ENCODE results near the gene DPYD.

Gene DPYD

DNA sequence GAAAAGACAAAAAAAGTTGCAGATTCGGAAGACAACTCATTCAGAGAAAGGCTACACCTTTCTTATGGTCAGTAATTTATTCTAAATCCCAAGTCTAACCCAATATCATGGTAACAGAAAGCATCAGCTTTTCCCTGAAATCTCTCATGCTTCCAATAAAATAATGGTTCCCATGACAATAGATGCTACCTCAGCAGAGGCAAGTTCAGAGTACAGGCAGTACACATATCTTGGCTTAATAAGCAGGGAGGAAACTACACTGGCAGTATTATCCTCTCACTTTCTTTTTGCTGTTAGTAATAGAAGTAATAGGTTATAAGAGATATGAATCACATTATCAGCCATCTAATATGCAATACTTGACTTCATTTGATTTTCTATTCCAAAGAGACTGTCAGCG lies 137.1 kb downstream of the DPYD start:
- DNase-seq (ENCODE audit: low spot score), result no peak

- no peak for DNase-seq (ENCODE audit: low spot score)
These were observed 139.0 kb downstream of the DPYD start for GRCh38 chr1:97781762-97782337.

GRCh38 chr1:97780884-97781283 lies 139.9 kb downstream of the DPYD start:
- no peak for DNase-seq (ENCODE audit: low spot score)

DNA sequence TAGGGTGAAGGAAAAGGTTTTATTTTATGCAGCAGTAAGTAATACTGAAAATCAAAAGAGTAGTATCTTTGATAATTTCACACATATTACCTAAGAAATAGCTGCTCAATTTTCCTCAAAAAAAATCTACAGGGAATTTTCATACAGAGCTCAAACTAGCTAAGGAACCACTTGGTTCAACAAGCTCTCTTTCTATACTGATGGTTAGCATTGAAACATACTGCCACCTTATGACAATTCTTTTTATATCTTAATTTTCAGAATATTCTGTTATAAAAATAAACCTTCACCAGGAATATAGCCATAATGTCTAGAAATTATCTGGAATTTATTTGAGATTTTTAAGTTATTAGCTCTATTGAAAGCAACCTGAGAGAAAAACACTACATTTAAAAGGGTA lies 142.1 kb downstream of the DPYD start:
- no peak for DNase-seq (ENCODE audit: low spot score)

DNA sequence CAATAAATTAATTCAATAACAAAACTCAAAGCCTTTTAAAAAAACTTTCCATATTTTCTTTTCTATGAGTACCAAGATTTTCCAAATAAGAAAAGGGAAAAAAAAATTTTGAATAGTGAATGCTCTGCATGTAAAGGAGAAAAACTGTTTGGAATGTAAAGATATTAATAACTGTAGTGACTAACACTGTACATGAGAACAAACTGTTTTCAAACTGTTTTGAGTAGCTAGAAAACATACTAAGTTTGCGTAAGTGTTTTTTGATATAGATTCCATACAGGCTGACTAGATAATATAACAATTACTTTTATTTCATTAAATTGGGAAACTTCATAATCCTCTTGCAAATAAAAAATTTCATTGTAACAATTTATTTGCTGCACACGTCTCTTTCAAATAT lies 150.5 kb downstream of the DPYD start:
- no peak for DNase-seq (ENCODE audit: low spot score)

DNA sequence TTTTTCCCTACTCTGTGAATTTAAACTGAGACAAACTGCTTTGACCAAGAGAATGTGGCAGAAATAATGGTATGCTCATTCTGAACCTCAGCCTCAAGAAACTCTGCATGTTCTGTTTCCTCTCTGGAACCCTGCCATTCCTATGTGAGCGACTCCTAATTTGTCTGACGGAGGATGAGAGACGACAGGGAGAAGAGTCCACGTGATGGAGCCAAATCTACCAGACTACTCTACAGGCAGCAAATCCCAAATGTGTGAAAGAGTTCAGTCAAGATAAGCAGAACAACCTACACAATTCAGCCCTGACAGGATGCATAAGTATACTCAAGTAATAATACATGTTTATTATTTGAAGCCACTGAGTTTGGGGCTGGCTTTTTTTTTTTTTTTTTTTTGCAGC lies 153.5 kb downstream of the DPYD start:
- DNase-seq (ENCODE audit: low spot score), result no peak

- DNase-seq (ENCODE audit: low spot score), result no peak
These were observed 155.8 kb downstream of the DPYD start for GRCh38 chr1:97764991-97765390.

GRCh38 chr1:97761637-97762036 lies 159.2 kb downstream of the DPYD start:
- no peak for DNase-seq (ENCODE audit: low spot score)

DNA sequence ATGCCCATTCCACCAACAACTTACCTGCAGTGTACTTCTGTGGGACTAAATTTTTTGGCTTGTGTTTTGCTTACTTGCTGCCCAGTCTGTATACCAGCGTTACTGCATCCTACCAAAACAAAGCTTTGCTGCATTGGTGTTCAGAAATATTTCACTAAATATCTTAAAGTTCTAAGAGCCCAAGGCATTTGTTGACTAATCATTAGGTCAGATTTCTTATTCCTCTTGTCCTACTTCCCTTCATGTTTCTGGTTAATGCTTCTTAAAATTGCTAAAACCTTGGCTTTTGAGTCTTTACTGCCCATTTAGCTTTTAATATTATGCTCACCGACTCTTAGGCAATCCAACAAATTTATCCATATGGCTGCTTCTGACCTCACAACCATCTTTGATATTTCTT lies 161.8 kb downstream of the DPYD start:
- DNase-seq (ENCODE audit: low spot score), result no peak

DNA sequence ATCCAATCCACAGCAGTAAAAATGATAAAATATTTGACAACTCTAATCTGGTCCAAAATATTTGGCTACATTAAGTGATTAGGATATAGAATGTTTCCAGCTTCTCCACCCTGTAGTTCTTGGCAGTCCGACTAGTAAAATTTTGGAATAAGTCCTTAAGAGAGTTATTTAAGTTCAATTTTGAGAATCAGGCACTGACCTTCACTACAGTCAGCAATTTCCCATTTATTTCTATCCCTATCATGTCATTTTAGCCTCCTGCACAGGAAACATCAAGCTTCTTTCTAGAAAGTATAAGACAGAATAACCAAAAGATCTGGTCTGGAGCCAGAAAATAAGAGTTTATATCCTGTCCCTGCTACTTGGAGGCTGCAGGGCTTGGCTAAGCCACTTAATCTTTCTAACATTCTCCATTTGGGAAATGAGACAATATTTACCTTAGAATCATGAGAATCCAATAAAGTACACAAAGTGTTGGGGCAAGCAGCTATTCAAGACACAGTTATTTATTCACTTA lies 162.2 kb downstream of the DPYD start:
- no peak for DNase-seq (ENCODE audit: low spot score)

- no peak for DNase-seq (ENCODE audit: low spot score)
These were observed 174.9 kb downstream of the DPYD start for GRCh38 chr1:97745912-97746311.

- no peak for DNase-seq (ENCODE audit: low spot score)
These were observed 175.9 kb downstream of the DPYD start for GRCh38 chr1:97744977-97745376.

GRCh38 chr1:97743129-97743528 lies 177.7 kb downstream of the DPYD start:
- peak; percentile 13 for DNase-seq (ENCODE audit: low spot score)

DNA sequence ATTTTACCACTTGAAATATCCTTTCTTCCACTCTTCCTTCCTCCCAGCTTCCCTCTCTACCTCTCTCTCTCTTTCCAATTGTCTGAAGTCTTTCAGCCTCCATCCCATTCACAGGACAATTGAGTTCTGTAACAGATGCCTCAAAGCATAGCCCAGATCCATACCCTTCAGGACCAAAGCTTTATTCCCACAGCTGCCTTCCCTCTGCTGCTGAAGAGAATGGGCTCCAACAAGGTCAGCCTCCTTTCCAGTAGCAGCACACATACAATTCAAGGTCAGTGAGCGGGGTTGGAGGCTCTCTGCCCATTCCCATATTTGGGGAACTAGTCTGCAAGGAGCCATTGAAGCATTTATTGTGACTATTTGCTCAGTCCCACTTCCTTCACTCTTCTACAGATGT lies 179.9 kb downstream of the DPYD start:
- DNase-seq (ENCODE audit: low spot score), result peak; percentile 6

GRCh38 chr1:97739596-97740103 lies 181.2 kb downstream of the DPYD start:
- no peak for DNase-seq (ENCODE audit: low spot score)

GRCh38 chr1:97738270-97738669 lies 182.6 kb downstream of the DPYD start:
- DNase-seq (ENCODE audit: low spot score), result no peak

DNA sequence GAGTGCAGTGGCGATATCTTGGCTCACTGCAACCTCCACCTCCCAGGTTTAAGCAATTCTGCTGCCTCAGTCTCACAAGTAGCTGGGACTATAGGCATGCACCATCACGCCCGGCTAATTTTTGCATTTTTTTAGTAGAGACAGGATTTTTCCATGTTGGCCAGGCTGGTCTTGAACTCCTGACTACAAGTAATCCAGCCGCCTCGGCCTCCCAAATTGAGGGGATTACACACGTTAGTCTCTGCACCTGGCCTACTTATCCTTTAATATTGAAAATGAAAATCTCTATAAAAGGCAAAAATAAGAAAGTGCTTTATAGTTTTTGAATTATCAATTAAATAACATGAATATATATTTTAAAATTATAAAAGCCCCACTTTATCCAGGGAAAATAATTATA lies 190.6 kb downstream of the DPYD start:
- no peak for DNase-seq (ENCODE audit: low spot score)

DNA sequence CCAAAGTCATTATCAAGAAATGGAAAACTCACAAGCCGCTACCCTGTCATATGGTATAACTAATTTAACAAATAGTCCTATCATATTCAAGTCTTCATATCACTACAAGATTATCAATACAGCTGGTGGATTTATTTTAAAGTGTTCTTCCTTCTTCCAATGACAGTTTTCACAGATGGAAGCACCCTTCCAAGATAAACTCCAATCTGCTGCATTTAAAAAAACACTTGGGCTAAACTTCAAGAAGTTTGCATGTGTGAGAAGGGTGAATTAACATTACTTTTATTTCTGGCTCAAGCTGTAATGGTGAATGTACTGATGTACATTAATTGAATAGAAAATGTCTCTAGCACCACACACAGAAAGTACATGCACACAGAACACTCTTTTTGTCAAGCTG lies 192.4 kb downstream of the DPYD start:
- no peak for DNase-seq (ENCODE audit: low spot score)

DNA sequence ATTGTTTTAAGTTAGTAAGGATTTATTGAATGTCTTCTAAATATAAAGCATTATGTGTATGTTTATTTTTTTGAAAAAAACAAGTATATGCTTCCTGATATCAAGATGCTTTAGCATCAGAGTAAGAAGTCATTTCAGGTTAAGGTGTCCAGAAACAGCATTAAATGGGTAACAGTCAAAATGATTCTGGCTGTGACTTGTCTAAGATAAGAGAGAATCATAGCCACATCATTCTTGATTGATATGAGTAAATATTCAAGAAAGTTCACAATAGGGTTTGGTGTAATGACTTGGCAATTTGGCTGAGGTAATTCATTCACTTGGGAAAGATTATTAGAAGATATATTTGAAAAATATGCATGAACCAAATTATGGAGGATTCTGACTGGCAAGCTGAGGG lies 193.8 kb downstream of the DPYD start:
- no peak for DNase-seq (ENCODE audit: low spot score)

GRCh38 chr1:97726386-97726785 lies 194.4 kb downstream of the DPYD start:
- no peak for DNase-seq (ENCODE audit: low spot score)

DNA sequence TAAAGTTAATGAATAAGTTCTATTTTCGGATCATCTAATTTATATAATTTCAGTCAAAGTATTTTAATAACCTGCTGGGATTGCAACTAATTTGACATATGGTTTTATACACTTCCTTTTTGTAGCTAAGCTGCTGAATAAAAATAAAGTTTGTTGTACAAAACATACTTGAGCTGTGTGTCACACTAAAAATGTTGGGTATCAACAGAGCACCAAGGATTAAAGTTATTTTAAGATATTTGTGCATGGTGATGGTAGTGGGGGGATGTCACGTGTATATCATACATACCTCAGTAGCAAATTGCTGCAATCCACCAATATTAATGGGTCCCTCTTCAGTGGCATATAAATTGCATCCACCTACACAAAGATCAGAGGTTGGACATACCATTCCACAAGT lies 199.6 kb downstream of the DPYD start:
- DNase-seq (ENCODE audit: low spot score), result no peak

DNA sequence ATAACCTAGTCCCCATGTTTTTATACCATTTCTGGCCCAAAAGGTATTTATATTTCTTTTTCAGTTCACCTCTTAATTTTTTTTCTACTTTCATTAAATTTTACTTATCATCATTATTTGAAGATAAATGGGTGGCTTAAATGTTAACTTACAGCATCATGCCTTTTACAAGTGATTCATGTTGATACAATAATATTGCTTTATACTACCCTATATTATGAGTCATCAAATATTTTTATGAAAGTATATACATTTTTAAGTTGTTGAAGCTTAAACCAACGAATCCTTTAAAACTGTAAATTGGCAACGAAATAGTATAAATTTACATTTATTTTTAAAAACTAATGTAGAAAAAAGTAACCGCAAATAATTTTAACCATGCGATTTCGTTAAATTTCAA lies 207.9 kb downstream of the DPYD start:
- DNase-seq (ENCODE audit: low spot score), result no peak

DNA sequence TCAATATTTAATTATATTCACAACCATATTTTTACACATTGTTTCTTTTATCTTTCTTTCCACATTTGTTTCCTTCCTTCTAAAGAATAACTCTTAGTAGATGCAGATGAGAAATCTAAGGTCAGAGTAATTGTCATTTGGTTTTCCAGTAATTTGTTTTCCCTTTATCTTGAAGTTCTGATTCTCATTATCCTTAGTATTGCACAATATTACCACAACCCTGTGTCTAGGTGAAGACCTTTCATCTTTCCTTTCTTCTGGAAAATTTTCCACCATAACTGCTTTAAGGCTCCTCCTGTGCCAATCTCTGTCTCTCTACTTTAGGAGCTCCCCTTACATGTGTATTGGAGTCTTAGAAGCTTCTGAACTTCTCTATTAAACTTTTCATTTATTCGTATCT lies 209.0 kb downstream of the DPYD start:
- no peak for DNase-seq (ENCODE audit: low spot score)

- no peak for DNase-seq (ENCODE audit: low spot score)
These were observed 227.2 kb downstream of the DPYD start for GRCh38 chr1:97693601-97694000.
